ENCODE results near the gene TRIM73.
"Not testable (repeated sequence)": the region's sequence is repeated elsewhere in the genome, so short reads cannot be mapped to it uniquely, and the experiment has no call there.

DNA sequence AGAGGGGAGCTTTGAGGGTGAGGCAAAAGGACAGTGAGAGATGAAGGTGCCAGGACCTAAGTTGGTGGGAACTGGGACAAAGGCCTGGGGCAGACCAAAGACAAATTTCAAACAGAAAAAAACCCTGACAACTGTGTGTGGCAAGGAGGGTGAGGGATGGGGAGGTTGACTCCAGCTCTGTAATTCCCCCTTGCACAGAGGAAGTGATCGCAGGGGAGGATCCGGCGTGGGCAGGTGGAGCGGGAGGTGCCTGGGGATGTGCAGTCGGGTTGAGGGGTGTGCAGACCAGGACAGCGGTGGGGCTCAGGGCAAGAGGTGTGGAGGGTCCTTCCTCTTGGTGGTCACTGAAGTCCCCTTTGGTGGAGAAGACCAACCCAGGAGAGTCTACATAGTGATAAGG lies 5.1 kb downstream of the TRIM73 start:
- not testable (repeated sequence) for TF ChIP-seq CTCF (IDR thresholded peaks at IDR 0.05; ENCODE audit: poor library complexity, severe bottlenecking); EZH2 (IDR thresholded peaks at IDR 0.05; ENCODE audit: borderline replicate concordance, insufficient read depth, low read length, poor library complexity, severe bottlenecking); RAD21 (conservative IDR thresholded peaks at IDR 0.05); EP300 (conservative IDR thresholded peaks at IDR 0.05; ENCODE audit: poor library complexity, severe bottlenecking)
